Lower leg skin (tissue), 3 donors: Measurements from ENCODE around the gene SRGAP2C.
"Not testable (repeated sequence)": the region's sequence is repeated elsewhere in the genome, so short reads cannot be mapped to it uniquely, and the experiment has no call there.

Experiments used
- CTCF ChIP-seq, 3 donors: fragments of 450-650 bp; IDR thresholded peaks; one replicate each; pipeline ENCODE4 v1.5.1; 2016; ENCODE audit warnings: antibody characterized with exemption in 3 of 3, mild to moderate bottlenecking in 3 of 3, moderate library complexity in 2 of 3
- POLR2A ChIP-seq, 2 donors: fragments of 450-650 bp; IDR thresholded peaks; one replicate each; pipeline ENCODE4 v1.6.1; 2016 to 2017; ENCODE audit warnings: antibody characterized with exemption in 2 of 2, mild to moderate bottlenecking in 1 of 2, moderate library complexity in 1 of 2

GRCh38 chr1:121200232-121200631 lies 15.5 kb downstream of the SRGAP2C start:
- not testable (repeated sequence) for TF ChIP-seq CTCF, POLR2A (IDR thresholded peaks at IDR 0.05)
